ENCODE data around the gene CHST4.
"Not testable (repeated sequence)": the region's sequence is repeated elsewhere in the genome, so short reads cannot be mapped to it uniquely, and the experiment has no call there.

The CHST4 gene

GRCh38 chr16:71524566-71525553, 1.4 kb upstream of the CHST4 start:
- DNase-seq = no peak

- DNase-seq = no peak
These were observed 2.0 kb downstream of the CHST4 start for GRCh38 chr16:71528257-71528656.

GRCh38 chr16:71528863-71529262, 2.6 kb downstream of the CHST4 start:
- DNase-seq = no peak

- no peak for DNase-seq
These were observed 6.1 kb downstream of the CHST4 start for GRCh38 chr16:71532366-71532765.

GRCh38 chr16:71536752-71537499, 10.7 kb downstream of the CHST4 start:
- no peak for DNase-seq

DNA sequence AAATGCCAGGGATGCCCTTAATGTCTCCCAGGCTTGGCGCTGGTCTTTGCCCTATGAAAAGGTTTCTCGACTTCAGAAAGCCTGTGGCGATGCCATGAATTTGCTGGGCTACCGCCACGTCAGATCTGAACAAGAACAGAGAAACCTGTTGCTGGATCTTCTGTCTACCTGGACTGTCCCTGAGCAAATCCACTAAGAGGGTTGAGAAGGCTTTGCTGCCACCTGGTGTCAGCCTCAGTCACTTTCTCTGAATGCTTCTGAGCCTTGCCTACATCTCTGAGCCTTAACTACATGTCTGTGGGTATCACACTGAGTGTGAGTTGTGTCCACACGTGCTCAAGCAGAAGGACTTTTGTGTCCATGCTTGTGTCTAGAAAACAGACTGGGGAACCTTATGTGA, 11.4 kb downstream of the CHST4 start:
- DNase-seq = peak; percentile 32

DNA sequence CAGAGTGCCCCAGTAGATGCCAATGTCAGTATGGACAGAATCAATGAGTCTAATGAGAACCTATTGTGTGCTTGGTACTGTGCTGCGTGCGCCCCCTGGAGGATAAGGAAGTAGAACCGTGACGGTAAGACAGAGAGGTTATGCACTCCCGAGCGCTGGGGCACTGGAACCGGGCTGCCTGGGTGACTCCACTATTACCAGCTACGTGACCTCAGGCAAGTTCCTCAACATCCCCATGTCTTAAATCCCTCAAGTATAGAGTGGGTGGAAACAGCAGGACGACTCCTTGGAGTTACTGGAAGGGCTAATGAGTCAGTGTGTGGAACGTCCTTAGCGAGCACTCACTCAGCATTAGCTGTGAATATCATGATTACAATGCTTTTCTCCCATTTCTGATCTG, 16.2 kb downstream of the CHST4 start:
- peak; percentile 60 for DNase-seq

DNA sequence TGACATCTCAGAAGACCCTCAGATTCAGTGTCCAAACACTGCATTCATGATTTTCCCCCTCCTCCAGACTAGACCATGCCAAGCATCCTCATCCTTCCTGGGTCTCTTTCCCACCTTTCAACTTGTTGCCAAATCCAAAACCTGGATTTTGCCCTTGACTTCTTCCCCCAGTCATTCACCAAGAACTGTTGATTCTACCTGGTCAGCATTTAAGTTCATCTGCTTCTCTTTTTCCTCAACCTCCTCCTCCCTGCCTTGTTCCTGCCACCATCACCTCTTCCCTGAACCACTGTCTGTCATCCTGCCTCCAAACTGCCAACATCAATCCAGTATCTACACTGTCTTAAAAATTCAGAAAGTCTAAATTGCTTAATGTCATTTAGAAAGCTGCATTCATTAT, 20.9 kb downstream of the CHST4 start:
- DNase-seq = no peak

- DNase-seq = no peak
These were observed 26.7 kb downstream of the CHST4 start for GRCh38 chr16:71552698-71553503.

- DNase-seq = no peak
These were observed 29.1 kb downstream of the CHST4 start for GRCh38 chr16:71555230-71555891.

DNA sequence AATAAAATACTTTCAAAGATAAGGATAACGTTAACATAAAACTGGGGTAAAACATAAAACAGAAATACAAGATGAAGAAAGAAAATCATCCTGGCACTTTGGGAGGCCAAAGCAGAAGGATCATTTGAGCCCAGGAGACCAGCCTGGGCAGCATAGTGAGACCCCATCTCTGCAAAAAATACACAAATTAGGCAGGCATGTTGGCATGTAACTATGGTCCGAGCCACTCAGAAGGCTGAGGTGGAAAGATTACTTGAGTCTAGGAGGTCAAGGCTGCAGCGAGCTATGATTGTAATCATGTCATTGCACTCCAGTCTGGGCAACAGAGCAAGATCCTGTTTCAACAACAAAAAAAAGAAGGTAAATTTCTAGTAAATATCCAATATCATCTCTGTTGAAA, 31.1 kb downstream of the CHST4 start:
- no peak for DNase-seq

DNA sequence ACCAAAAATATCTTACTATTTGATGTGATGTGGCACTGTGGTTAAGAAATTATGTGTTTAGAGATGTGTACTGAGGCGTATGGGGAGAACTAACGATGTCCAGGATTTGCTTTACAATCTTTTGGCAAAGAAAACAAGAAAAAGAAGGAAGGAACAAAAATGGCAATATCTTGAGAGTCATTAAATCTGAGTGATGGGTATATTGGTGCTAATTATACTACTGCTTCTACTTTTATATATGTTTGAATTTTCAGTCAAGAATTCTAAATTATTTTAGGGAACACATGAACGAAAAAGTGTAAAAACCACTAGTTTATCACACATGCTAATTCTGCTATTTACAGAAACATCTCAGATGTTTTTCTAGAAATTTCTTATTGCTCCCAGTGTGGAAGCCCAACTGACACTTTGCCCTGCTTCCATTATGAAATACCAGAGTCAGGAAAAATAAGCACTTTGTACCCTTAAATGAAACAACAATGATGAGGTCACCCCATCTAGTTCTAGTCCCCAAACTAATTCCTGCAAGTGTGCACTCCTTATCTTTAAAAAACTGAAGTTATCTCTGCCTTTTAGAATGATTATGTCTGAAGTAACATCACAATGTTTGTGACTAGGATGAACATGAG, 31.8 kb downstream of the CHST4 start:
- DNase-seq = no peak

DNA sequence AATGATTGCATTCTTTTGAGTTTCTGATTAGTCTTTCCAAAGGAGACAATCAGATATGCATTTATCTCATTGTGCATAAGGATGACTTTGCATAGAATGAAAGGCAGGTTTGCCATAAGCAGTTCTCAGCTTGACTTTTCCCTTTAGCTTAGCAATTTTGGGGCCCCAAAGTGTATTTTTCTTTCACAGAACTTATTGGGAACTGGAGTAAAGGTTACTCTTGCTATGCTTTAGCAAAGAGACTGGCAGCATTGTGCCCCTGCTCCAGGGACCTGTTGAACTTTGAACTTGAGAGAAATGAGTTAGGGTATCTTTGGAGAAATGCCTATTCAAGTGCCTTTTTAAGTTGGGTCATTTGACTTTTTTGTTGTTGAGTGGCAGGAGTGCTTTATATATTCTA, 33.6 kb downstream of the CHST4 start:
- DNase-seq = no peak

DNA sequence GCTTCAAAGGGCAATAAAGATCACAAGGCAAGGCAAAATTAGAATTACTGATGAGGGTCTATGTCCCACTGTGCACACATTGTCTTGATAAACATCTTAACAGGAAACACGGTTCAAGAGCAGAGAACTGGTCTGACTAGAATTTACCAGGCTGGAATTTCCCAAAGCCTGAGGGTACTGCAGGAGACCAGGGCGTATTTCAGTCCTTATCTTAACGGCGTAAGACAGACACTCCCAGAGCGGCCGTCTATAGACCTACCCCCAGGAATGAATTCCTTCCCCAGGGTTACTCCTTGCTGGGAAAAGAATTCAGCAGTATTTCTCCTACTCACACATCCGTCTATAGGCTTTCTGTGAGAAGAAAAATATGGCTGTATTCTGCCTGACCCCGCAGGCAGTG, 35.7 kb downstream of the CHST4 start:
- not testable (repeated sequence) for DNase-seq

DNA sequence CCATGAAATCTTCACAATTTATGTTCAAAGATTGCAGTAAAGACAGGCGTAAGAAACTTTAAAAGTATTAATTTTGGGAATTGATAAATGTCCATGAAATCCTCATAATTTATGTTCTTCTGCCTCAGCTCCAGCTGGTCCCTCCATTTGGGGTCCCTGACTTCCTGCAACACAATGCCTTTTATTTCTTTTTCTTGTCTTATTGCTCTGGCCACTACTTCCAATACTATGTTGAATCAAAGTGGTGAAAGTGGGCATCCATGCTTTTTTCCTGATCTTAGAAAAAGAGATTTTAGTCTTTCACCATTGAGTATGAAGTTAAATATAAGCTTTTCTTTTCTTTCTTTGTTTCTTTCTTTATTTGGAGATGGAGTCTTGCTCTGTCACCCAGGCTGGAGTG, 36.3 kb downstream of the CHST4 start:
- DNase-seq = no peak

GRCh38 chr16:71564335-71564967, 38.2 kb downstream of the CHST4 start:
- no peak for DNase-seq

DNA sequence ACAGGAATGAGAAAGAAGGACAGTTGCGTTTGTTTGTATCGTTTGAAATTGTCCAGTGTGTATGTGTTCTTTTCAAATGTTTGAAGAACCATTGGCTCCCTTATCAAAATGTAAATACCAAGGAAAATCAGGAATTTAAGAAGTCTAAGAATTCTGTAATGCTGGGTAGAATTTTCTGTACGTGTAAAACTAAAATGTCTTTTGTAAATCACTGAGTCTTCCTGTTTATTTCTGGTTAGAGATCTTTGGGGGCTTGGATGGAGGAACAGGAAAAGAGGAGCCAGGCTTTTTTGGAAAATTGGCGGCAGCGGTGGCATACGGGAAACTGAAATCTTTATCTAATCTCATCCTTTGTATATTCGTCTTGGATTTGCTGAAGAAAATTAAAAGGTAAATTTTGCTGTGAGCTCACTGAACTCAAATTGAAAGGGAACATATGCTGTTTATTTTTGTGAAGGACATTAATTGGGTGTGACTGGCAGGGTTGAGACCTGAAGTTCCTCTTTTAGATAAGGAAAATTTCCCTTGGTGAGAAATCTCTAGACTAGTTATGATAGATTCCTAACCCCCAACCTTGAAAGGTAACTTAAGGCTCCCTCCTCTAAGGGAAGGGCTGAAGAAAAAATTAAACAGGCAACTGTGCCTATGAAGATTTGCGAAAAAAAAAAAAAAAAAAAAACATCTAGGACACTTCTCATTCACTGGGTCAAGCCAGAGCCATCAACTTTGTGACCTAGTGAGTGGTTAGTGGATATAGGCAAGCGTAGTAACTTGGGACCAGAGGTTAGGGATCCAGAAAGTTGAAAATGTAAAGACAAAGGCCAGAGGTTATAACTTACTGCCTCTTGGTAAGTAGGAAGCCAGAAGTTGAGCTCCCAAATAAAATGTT, 39.8 kb downstream of the CHST4 start:
- DNase-seq = no peak

DNA sequence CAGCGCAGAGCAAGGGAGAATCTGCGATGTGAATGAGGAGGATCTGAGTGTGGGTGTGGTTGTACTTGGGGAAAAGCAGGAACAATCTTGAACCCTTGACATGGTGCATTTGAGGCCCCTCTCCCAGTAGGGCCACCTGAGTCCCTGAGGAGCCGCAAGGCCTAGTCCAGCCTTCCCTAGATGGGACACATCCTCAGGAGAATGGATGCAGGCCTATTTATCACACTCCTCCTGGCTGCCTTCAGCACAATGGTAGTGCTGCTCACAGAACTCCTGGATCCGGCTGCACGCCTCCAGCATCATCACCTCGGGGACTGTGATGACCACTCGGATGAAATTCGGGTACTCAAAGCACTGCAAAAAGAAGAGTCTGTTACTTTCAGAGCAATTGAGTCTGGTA, 41.7 kb downstream of the CHST4 start:
- no peak for DNase-seq

GRCh38 chr16:71568551-71568950, 42.3 kb downstream of the CHST4 start:
- DNase-seq = no peak

- no peak for DNase-seq
These were observed 43.4 kb downstream of the CHST4 start for GRCh38 chr16:71569621-71570020.

- no peak for DNase-seq
These were observed 43.9 kb downstream of the CHST4 start for GRCh38 chr16:71570144-71570543.
